Stimulated activated CD8-positive, alpha-beta memory T cell treated with anti-CD3 and anti-CD28 coated beads, Interleukin-12 subunit alpha, Interleukin-12 subunit beta, amount 100 ng/mL, for 1 hour (primary cell): Measurements from ENCODE around the gene PPFIA2.
"Not testable (repeated sequence)": the region's sequence is repeated elsewhere in the genome, so short reads cannot be mapped to it uniquely, and the experiment has no call there.

Experiments
- DNase-seq: peaks from one replicate; pipeline ENCODE4 v3.0.0-alpha.2; 2020; ENCODE audit warnings: low read depth

Gene PPFIA2

GRCh38 chr12:81668475-81668874 is 90.7 kb downstream of the PPFIA2 start:
- DNase-seq, result no peak

DNA sequence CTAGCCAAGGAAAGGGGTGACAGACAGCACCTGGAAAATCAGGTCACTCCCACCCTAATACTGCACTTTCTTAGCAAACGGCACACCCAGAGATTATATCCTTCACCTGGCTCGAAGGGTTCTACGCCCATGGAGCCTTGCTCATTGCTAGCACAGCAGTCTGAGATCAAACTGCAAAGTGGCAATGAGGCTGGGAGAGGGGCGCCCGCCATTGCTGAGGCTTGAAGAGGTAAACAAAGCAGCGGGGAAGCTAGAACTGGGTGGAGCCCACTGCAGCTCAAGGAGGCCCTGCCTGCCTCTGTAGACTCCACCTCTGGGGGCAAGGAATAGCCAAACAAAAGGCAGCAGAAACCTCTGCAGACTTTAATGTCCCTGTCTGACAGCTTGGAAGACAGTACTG is 99.8 kb downstream of the PPFIA2 start:
- DNase-seq, result not testable (repeated sequence)

- DNase-seq, result no peak
Measured at GRCh38 chr12:81644503-81644902, 114.6 kb downstream of the PPFIA2 start.

DNA sequence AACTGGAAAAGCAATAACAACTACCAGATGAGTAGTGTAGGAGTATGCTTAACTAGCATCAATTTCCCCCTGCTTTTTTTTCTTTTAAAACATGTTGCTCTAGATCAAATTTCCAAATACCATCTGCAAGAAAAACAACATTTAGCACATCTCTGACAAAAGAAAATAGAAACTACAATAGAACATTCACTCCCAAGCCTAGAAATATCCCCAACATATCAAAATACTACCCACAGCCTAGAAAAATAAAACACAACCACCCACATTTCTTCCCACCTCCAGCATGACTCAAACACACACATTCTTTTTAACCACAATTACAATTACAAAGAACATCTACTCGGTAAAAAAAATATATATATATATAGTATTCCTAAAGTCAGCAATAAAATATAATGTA is 120.0 kb downstream of the PPFIA2 start:
- no peak for DNase-seq

- no peak for DNase-seq
Measured at GRCh38 chr12:81633127-81633526, 126.0 kb downstream of the PPFIA2 start.

DNA sequence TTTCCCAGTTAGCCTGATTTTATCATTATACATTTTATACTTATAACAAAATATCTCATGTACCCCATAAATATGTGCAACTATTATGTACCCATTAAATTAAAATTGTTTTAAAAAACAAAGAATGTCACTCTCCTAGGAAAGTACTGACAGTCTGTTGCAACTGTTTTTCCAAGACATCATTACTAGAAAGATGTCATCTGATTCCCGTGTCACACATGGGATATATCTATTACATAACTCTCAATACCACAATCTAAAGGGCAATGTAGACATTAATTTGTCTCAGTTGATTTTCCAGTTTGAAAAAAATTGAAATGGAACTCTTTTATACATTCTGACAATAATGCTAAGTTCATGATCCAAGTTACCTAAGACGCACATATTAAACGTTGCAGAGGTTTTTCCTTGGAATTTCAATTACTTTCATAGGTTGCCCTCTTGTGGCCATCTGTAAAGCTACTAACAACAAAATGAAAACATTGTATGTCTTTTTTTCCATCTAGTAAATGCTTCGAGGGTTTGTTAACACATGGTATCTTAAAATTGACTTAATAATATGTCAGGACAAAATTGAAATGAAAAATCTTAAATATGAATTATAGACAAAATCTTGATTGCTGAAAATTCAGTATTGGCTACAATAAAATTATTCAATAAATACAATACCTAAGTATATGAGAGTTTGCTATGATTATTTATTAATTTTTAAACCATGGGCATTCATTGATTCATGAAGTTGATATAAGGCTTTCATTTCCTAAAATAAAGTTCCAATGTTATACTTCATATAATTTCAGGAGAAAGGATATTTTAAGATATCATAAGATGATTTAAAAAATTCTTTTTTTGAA is 131.6 kb downstream of the PPFIA2 start:
- no peak for DNase-seq

- no peak for DNase-seq
Measured at GRCh38 chr12:81626406-81626805, 132.7 kb downstream of the PPFIA2 start.

GRCh38 chr12:81617915-81618314 is 141.2 kb downstream of the PPFIA2 start:
- DNase-seq, result no peak

DNA sequence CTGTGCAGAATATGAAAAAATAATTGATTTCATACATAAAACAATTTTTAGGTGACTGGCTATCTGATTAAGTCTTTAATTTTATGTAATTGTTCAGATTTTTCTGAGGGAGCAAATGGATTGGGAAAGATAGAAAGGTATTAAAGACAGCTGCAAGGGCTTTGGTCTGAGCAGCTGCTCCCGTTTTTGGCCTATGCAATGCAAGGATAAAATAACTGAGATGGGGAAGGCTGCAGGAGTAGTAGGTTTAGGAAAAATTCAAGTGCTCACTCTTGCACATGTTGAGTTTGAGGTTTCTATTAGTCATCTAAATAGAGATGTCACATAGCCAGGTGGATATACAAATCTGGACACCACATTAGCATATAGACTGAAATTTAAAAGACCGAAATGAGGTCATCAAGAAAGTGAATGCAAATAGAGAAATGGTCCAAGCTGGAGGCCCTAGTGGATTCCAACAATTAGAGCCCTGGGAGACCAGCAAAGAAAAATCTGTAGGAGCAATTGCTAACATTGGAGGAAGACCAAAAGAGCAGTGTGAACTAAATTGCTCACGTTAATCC is 144.0 kb downstream of the PPFIA2 start:
- DNase-seq, result no peak

GRCh38 chr12:81610955-81611889 is 147.9 kb downstream of the PPFIA2 start:
- no peak for DNase-seq

- DNase-seq, result no peak
Measured at GRCh38 chr12:81597928-81598604, 161.1 kb downstream of the PPFIA2 start.

GRCh38 chr12:81596558-81596957 is 162.6 kb downstream of the PPFIA2 start:
- DNase-seq, result no peak

DNA sequence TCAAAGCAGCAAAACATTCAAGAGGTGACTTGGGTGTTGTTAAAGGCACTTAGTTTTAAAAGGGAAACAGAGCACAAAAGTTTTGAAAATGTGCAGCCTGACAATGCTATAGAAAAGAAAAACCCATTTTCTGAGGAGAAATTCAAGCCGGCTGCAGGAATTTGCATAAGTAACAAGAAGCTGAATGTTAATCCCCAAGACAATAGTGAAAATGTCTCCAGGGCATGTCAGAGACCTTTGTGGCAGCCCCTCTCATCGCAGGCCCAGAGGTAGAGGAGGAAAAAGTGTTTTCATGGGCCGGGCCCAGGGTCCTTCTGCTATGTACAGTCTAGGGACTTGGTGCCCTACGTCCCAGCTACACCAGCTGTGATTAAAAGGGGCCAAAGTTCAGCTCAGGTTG is 167.9 kb downstream of the PPFIA2 start:
- DNase-seq, result no peak

- not testable (repeated sequence) for DNase-seq
Measured at GRCh38 chr12:81590703-81591102, 168.4 kb downstream of the PPFIA2 start.

DNA sequence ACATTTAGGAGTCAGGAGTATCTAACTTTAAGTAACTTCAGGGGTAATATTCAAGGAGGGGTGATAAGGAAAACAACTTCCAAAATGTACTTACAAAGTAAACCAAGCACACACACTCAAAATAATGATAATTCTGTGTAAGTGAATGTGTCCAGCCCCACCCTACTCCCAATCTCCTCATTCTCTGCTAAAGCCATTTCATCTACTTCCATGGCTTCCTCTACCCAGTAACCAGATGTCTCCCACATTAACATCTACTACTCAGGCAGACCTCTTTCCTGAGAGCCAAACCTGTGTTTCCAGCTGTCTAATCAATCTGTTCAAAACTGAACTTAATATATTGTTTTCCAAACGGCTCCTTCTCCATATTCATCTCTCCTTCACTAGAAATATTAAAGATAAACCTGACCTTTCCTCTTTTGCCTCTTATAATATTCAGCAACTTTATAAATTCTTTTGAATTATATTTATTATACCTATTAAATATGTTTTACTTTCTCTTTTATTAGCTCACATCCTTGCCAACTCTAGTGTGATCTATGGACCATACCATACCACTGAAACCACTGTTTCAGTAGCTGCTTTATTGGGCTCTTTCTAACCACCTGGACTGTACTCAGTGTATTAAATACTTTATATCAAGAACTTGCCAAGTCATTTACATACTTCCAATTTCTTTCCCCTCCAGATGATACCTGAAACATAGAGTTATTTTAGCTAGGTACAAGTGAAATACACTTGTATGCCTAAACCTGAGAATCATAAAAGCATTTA is 170.7 kb downstream of the PPFIA2 start:
- no peak for DNase-seq

- DNase-seq, result no peak
Measured at GRCh38 chr12:81585787-81586186, 173.4 kb downstream of the PPFIA2 start.

- DNase-seq, result no peak
Measured at GRCh38 chr12:81573228-81573627, 185.9 kb downstream of the PPFIA2 start.

- DNase-seq, result no peak
Measured at GRCh38 chr12:81572411-81572810, 186.7 kb downstream of the PPFIA2 start.

DNA sequence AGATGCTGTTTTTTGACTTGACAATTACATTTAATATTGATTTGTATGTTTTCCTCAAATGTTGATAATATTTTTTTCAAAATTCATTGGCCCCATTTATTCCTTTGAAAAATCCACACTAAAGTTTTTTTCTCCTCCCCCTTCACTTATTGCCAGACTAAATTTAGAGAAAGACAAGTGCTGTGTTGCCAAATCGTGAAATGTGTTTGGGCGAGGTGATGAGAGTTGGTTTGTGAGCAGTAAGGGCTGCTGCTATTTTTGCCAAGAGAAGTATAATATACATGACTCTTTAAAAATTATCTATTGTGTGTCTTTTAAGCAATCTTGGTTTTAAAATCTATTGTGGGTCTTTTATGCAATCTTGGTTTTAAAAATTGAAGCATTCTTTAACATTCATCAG is 188.9 kb downstream of the PPFIA2 start:
- DNase-seq, result no peak

DNA sequence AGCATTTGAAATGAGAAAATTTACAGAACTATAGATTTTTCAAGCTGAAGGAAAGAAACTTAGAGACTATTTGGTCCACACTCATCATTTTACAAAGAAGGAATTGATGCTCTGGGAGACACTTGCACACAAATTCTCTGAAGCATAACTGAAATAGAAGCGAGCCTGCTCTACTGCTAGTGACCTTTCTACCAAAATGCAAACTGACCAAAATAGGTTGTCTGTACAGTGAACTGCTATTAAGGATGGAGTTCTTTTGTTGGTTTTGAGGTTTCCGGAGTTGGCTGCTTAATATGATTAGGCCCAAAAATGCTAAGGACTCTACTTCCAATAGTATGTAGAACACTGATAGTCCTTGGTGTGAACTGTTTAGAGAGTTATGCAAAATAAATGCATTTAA is 194.9 kb downstream of the PPFIA2 start:
- no peak for DNase-seq

DNA sequence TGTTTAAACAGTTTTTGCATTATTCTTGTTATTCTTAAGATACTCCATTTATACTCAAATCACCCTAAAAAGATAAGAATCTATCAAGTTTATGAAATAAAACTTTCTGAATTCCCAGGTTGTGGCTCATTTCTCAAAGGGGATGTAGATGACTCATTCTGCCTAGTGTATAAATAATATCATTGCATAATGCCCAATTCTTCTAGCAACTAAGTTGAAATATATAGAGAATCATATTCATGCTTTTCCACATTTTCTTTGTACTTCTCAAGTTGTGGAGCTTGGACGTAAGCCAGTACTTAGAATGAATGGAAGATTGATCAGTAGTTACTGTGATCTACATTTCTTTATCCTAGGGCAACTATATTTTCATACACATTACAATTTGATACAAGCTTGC is 201.1 kb downstream of the PPFIA2 start:
- DNase-seq, result no peak
